Caco-2 (cell line): Measurements from ENCODE around the gene ODAPH. TPM values are rescaled to one million over a fixed set of nuclear protein-coding genes. Genes with fewer than 3 reads are reported as not detected.
"Not testable (repeated sequence)": the region's sequence is repeated elsewhere in the genome, so short reads cannot be mapped to it uniquely, and the experiment has no call there.

Source experiments
- BruUV-seq: library from RNA; stranded (reverse); fragments of 400-500 nt; replicated peaks from 2 replicates; lab custom pipeline; 2021; lab: Mats Ljungman, UMichigan
- CTCF ChIA-PET: fragments of 300-600 bp; sonication (Branson Sonifier 250); formaldehyde crosslinking; loops from one replicate; lab custom pipeline; 2022; ENCODE audit warnings: antibody characterized with exemption; lab: Charles Lee
- POLR2A ChIA-PET: fragments of 300-600 bp; sonication (Branson Sonifier 250); formaldehyde crosslinking; loops from one replicate; lab custom pipeline; 2022; ENCODE audit warnings: antibody characterized with exemption; lab: Charles Lee
- DNase-seq, 2 experiments: peaks; one replicate each; pipeline versions ENCODE4 v3.0.0 to v3.0.0-alpha.2; 2020 to 2022
- H3K27me3 ChIP-seq: replicated peaks from 2 replicates; pipeline ENCODE4 v1.6.0; 2011; ENCODE audit warnings: low read length; ENCODE audit not compliant: control insufficient read depth, insufficient read depth
- H3K36me3 ChIP-seq: 2 replicates; pipeline ENCODE4 v1.5.1; 2011; ENCODE audit warnings: low read length; ENCODE audit not compliant: control insufficient read depth, insufficient read depth
- H3K4me1 ChIP-seq: fragments of 250-450 bp; sonication (Bioruptor Pico); 2 replicates; pipeline ENCODE4 v1.5.1; 2020; ENCODE audit warnings: mild to moderate bottlenecking
- H3K4me3 ChIP-seq: 2 replicates; pipeline ENCODE4 v1.5.1; 2011; ENCODE audit warnings: low read depth, mild to moderate bottlenecking, control low read depth, low read length
- H3K9me3 ChIP-seq: fragments of 250-450 bp; sonication (Bioruptor Pico); 2 replicates; pipeline ENCODE4 v1.5.1; 2020; ENCODE audit warnings: mild to moderate bottlenecking, moderate library complexity
- H3K27ac Mint-ChIP-seq: one replicate; pipeline ENCODE4 v1.8.0; 2022; ENCODE audit warnings: mixed read lengths; ENCODE audit not compliant: unreplicated experiment
- H3K27me3 Mint-ChIP-seq: one replicate; pipeline ENCODE4 v1.8.0; 2022; ENCODE audit warnings: mixed read lengths; ENCODE audit not compliant: insufficient read depth, unreplicated experiment
- H3K36me3 Mint-ChIP-seq: one replicate; pipeline ENCODE4 v1.8.0; 2022; ENCODE audit warnings: mild to moderate bottlenecking, mixed read lengths; ENCODE audit not compliant: insufficient read depth, unreplicated experiment
- H3K4me1 Mint-ChIP-seq: one replicate; pipeline ENCODE4 v1.8.0; 2022; ENCODE audit warnings: low read depth, mixed read lengths; ENCODE audit not compliant: unreplicated experiment
- H3K4me3 Mint-ChIP-seq: one replicate; pipeline ENCODE4 v1.8.0; 2022; ENCODE audit warnings: mild to moderate bottlenecking, moderate library complexity, mixed read lengths; ENCODE audit not compliant: unreplicated experiment
- H3K9me3 Mint-ChIP-seq: one replicate; pipeline ENCODE4 v1.8.0; 2022; ENCODE audit warnings: mixed read lengths; ENCODE audit not compliant: unreplicated experiment
- intact Hi-C: fragments of 100-400 bp; cut with micrococcal nuclease; formaldehyde crosslinking; loops from one replicate; pipeline ENCODE4 v1.10.0; 2022; ENCODE audit not compliant: unreplicated experiment
- total RNA-seq: library from RNA; stranded (reverse); gene quantifications from 2 replicates; pipeline ENCODE4 v1.2.3, GENCODE V29; 2022
- TF ChIP-seq, protein P1 (sequence below), 2 experiments: fragments of 200-600 bp in 1 of 2; IDR thresholded peaks; 1 replicate in 1 of 2; 2 replicates in 1 of 2; pipeline versions ENCODE4 v1.5.1 to v1.8.0; 2011 to 2022; ENCODE audit warnings: antibody characterized with exemption in 1 of 2, control low read depth in 1 of 2, inconsistent platforms in 1 of 2, low read depth in 1 of 2, low read length in 1 of 2, mild to moderate bottlenecking in 1 of 2, moderate library complexity in 1 of 2; ENCODE audit not compliant: insufficient read depth in 1 of 2, severe bottlenecking in 1 of 2, unreplicated experiment in 1 of 2

The ODAPH gene
- total RNA-seq, 1 experiment from 2014 or later, result not detected

DNA sequence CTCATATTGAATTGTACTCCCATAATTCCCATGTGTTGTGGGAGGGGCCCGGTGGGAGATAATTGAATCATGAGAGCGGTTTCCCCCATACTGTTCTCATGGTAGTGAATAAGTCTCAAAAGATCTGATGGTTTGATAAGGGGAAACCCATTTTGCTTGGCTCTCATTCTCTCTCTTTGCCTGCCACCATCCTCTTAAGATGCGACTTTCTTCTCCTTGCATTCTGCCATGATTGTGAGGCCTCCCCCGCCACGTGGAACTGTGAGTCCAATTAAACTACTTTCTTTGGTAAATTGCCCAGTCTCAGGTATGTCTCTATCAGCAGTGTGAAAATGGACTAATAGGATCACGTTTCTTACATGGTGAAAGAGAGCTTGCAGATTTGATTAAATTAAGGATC, 18.6 kb upstream of the ODAPH start:
- H3K27me3 Mint-ChIP-seq, BruUV-seq, H3K4me3 ChIP-seq, POLR2A ChIA-PET, H3K4me1 ChIP-seq, H3K4me3 Mint-ChIP-seq, CTCF ChIA-PET, H3K27ac Mint-ChIP-seq, H3K4me1 Mint-ChIP-seq, H3K9me3 Mint-ChIP-seq, H3K36me3 ChIP-seq, H3K27me3 ChIP-seq, H3K9me3 ChIP-seq, intact Hi-C loops, DNase-seq: not testable (repeated sequence)
- H3K36me3 Mint-ChIP-seq, result peaks cover 13% of the 10 kb centered on the region

GRCh38 chr4:75542824-75543223, 13.0 kb upstream of the ODAPH start:
- H3K9me3 ChIP-seq, result no peaks in the 10 kb centered on the region
- H3K36me3 ChIP-seq, result no peaks in the 10 kb centered on the region
- ChIA-PET CTCF (no interaction called here), POLR2A (no interaction called here)
- H3K4me3 ChIP-seq, result no peak overlapping the region
- no peaks in the 10 kb centered on the region for H3K4me1 ChIP-seq
- BruUV-seq, result no TSS peak
- no peak for DNase-seq
- Mint-ChIP-seq H3K4me1 (peaks cover 5% of the 10 kb centered on the region), H3K27me3 (no peaks in the 10 kb centered on the region), H3K9me3 (no peaks in the 10 kb centered on the region), H3K4me3 (no peak overlapping the region), H3K27ac (no peak overlapping the region), H3K36me3 (no peaks in the 10 kb centered on the region)
- TF ChIP-seq, protein P1, sequence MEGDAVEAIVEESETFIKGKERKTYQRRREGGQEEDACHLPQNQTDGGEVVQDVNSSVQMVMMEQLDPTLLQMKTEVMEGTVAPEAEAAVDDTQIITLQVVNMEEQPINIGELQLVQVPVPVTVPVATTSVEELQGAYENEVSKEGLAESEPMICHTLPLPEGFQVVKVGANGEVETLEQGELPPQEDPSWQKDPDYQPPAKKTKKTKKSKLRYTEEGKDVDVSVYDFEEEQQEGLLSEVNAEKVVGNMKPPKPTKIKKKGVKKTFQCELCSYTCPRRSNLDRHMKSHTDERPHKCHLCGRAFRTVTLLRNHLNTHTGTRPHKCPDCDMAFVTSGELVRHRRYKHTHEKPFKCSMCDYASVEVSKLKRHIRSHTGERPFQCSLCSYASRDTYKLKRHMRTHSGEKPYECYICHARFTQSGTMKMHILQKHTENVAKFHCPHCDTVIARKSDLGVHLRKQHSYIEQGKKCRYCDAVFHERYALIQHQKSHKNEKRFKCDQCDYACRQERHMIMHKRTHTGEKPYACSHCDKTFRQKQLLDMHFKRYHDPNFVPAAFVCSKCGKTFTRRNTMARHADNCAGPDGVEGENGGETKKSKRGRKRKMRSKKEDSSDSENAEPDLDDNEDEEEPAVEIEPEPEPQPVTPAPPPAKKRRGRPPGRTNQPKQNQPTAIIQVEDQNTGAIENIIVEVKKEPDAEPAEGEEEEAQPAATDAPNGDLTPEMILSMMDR (IDR thresholded peaks at IDR 0.05; ENCODE audit: insufficient read depth in 1 of 2, low read depth in 1 of 2, low read length in 1 of 2, severe bottlenecking in 1 of 2, unreplicated experiment in 1 of 2), result no peak
- intact Hi-C loops, result no loop called here
- no peaks in the 10 kb centered on the region for H3K27me3 ChIP-seq

GRCh38 chr4:75544220-75544619, 11.6 kb upstream of the ODAPH start:
- H3K36me3 Mint-ChIP-seq, H3K9me3 Mint-ChIP-seq, intact Hi-C loops, H3K4me3 ChIP-seq, H3K27me3 Mint-ChIP-seq, H3K9me3 ChIP-seq, CTCF ChIA-PET, H3K27ac Mint-ChIP-seq, H3K27me3 ChIP-seq, H3K4me1 Mint-ChIP-seq, BruUV-seq, POLR2A ChIA-PET, DNase-seq, H3K4me1 ChIP-seq, H3K4me3 Mint-ChIP-seq, H3K36me3 ChIP-seq: not testable (repeated sequence)

- H3K36me3 ChIP-seq, result no peaks in the 10 kb centered on the region
- Mint-ChIP-seq H3K4me3 (no peak overlapping the region), H3K36me3 (no peaks in the 10 kb centered on the region), H3K27me3 (no peaks in the 10 kb centered on the region), H3K9me3 (no peaks in the 10 kb centered on the region), H3K4me1 (peaks cover 5% of the 10 kb centered on the region), H3K27ac (no peak overlapping the region)
- H3K9me3 ChIP-seq, result no peaks in the 10 kb centered on the region
- H3K27me3 ChIP-seq, result no peaks in the 10 kb centered on the region
- no peak for DNase-seq
- intact Hi-C loops, result no loop called here
- BruUV-seq, result no TSS peak
- TF ChIP-seq, protein P1 (IDR thresholded peaks at IDR 0.05; ENCODE audit: insufficient read depth in 1 of 2, low read depth in 1 of 2, low read length in 1 of 2, severe bottlenecking in 1 of 2, unreplicated experiment in 1 of 2), result no peak
- H3K4me1 ChIP-seq, result no peaks in the 10 kb centered on the region
- CTCF ChIA-PET, result no interaction called here
- POLR2A ChIA-PET, result no interaction called here
- H3K4me3 ChIP-seq, result no peak overlapping the region
These were observed 11.0 kb upstream of the ODAPH start for GRCh38 chr4:75544870-75545269.
